GM21423 (cell line): ENCODE data around the gene PKD2L1.
"Not testable (repeated sequence)": the region's sequence is repeated elsewhere in the genome, so short reads cannot be mapped to it uniquely, and the experiment has no call there.

Source experiments
- ATAC-seq: cut with Tn5 transposase; IDR thresholded peaks from one replicate; pipeline ENCODE4 v1.9.1; 2021; ENCODE audit warnings: mild to moderate bottlenecking, moderate library complexity; ENCODE audit not compliant: unreplicated experiment

Gene PKD2L1

DNA sequence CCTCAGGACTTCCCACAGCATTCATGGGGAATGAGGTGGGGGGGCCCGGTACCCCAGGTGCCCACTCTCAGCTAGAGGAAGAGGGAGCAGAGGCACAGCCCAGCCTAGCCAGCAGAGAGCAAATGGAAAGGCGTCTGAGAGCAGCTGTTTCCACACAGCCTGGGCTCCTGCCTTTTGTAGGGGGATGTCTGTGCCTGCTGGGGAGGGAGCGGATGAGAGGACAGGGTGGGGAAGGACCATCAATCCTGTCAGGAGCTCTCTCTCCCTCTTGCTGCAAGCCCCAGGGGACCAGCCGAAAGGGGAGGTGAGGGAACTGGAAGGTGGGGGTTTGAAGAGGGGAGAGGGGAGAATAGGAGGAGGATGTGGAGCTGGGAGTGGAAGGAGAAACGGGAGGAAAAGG lies at the start of gene PKD2L1:
Gene PKD2L1, minus strand, starts transcription at position 150 of the 400 bp plus-strand sequence. Its CDS starts 125 bp downstream, at position 25.
- ATAC-seq = no peak

- ATAC-seq = no peak
Measured at GRCh38 chr10:100377830-100378229, 47.8 kb upstream of the PKD2L1 start.

DNA sequence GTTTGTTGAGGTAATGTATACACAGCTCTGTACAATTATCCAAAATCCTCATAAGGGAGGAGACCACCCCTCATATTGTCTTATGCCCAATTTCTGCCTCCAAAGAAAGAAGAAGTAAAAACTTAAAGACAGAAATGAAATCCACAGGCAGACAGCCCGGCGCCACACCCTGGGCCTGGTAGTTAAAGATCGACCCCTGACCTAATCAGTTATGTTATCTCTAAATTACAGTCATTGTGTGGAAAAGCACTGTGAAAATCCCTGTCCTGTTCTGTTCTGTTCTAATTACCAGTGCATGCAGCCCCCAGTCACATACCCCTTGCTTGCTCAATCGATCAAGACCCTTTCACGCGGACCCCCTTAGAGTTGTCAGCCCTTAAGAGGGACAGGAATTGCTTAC lies 46.6 kb upstream of the PKD2L1 start:
- not testable (repeated sequence) for ATAC-seq

DNA sequence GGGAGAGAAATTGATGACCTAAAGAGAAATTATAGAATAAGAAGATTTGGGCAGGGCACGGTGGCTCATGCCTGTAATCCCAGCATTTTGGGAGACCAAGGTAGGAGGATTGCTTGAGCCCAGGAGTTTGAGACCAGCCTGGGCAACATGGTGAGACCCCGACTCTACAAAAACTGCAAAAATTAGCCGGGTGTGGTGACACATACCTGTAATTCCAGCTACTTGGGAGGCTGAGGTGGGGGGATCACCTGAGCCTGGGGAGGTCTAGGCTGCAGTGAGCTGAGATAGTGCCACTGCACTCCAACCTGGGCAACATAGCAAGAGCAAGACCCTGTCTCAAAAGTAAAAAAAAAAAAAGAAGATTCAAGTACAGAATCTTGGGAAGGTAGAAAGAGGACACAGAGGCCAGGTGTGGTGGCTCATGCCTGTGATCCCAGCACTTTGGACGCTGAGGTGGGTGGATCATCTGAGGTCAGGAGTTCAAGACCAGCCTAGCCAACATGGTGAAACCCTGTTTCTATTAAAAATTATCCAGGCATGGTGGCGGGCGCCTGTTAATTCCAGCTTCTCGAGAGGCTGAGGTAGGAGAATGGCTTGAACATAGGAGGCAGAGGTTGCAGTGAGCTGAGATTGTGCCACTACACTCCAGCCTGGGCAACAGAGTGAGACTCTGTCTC lies 44.8 kb upstream of the PKD2L1 start:
- ATAC-seq = not testable (repeated sequence)

DNA sequence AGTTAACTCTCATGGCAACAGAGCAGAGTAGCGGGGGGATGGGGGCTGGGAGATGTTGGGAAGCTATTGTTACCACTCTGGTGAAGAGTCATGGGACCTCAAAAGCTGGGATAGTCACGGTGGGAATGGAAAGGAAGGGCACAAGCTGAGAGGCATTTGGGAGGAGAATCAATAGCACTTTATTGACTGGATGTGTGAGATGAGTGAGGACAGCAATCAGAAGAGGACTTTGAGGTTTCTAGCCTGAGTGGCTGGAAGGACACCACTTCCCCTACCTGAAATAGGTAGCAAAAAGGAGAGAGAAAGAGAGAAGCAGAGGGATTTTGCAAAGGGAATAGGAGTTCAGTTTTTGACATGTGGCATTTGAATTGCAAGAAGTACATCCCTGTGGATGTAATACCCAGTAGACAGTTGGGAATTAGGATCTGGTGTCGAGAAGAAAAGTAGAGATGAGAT lies 44.2 kb upstream of the PKD2L1 start:
- no peak for ATAC-seq

DNA sequence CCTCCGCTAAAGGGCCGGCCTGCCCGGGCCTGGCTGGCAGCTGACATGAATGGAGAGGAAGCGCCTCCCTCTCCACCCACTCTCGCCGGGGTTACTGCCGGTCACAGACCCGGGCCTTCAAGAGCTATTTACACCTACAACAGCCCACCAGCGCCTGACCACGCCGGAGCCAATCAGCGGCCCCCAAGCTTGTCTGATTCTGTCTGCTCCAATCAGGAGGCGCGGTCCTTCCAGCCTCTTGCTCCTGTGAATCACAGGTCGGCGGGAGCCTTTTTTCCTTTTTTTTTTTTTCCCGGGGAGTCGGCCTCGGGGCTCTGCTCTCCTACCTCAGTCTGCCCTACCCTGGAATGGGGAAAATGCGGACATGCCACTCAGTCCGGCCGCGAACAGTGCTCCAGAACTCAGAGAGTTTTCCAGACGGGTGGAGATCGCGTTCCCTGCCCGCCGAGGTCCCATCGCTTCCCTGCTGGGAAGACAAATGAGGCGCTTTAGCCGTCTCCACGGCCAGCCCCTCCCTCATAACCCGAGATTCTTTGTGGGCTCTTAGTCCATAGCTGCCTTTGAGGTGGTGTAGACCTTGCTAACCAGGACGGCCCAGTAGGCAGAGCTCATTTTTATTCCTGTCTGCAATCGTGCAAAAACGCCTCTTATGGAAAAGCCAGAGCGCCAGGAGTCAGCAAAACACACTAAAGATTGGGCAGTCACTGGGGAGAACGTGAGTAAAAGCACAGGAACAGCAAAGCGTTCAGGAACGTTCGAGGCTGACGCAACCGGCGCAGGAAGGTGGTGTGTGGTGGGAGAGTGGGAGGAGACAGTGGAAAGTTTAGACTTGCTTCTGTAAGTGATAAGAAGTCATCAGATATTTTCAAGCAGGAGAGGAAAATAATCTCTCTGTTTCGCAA lies 43.5 kb upstream of the PKD2L1 start:
- peak; percentile 92 for ATAC-seq

- ATAC-seq = no peak
Measured at GRCh38 chr10:100372415-100373297, 42.6 kb upstream of the PKD2L1 start.

- no peak for ATAC-seq
Measured at GRCh38 chr10:100371482-100372027, 41.5 kb upstream of the PKD2L1 start.

DNA sequence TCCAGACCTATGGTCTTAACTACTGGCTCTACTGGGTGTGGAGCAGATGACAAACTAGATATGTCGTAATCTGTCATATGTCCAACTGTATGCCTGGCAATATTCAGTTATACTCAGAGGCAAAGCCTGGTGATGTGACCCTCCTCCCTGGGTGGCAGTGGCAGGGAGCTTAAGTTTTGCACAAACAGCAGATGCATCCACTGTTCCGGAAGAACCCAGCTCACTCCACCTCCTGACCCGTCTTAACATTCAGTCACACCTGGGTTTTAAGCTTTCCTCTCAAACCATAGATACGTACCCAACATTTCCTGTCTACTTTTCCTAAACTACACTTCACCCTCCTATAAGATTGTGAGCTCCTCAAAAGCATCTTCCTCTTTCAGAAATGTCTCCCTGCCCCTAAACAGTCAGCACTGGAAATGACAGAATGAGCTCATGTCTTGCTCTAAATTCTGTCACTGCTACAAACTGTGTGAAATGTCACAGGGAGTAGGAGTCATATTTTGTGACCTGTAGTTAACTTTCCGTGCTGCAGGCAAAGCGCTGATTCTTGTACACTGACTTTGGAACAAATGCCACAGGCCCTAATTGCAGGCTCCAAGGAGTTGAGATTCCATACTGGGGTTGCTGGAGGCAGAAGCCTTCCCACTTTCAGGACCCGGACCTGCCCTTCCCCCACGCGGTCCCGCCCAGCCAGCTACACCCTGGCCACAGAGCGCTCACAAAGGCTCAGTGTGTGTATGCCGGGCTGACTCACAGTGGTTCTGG lies 40.9 kb upstream of the PKD2L1 start:
- no peak for ATAC-seq

DNA sequence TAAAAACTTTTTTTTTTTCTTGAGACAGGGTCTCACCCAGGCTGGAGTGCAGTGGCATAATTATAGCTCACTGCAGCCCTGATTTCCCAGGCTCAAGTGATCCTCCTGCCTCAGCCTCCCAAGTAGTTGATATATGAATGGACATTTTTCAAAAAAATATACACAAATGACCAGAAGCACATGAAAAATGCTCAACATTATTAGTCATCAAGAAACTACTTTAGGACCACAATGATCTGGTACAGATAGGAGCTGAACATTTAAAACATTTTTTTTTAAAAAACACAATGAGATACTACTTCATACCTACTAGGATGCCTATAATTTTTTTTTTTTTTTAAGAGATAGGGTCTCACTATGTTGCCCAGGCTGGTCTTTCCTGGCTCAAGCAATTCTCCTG lies 38.7 kb upstream of the PKD2L1 start:
- ATAC-seq = no peak

- ATAC-seq = no peak
Measured at GRCh38 chr10:100364735-100365391, 34.8 kb upstream of the PKD2L1 start.

DNA sequence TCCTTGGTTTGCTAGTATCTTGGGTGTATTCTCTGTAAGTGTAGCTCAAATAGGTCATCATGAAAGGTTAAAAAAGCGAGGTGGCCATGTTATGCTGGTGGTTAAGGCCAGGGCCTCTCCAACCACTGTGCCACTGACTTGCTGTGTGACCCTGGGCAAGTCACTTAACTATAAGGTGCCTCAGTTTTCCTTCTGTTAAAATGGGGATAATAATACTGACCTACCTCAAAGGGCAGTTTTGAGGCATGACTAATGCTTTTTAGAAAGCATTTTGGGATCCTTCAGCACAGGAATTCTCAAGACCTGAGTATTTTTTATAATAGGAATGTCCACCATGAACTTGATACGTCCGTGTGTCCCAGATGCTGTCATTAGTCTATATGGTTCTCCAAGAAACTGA lies 34.1 kb upstream of the PKD2L1 start:
- no peak for ATAC-seq

DNA sequence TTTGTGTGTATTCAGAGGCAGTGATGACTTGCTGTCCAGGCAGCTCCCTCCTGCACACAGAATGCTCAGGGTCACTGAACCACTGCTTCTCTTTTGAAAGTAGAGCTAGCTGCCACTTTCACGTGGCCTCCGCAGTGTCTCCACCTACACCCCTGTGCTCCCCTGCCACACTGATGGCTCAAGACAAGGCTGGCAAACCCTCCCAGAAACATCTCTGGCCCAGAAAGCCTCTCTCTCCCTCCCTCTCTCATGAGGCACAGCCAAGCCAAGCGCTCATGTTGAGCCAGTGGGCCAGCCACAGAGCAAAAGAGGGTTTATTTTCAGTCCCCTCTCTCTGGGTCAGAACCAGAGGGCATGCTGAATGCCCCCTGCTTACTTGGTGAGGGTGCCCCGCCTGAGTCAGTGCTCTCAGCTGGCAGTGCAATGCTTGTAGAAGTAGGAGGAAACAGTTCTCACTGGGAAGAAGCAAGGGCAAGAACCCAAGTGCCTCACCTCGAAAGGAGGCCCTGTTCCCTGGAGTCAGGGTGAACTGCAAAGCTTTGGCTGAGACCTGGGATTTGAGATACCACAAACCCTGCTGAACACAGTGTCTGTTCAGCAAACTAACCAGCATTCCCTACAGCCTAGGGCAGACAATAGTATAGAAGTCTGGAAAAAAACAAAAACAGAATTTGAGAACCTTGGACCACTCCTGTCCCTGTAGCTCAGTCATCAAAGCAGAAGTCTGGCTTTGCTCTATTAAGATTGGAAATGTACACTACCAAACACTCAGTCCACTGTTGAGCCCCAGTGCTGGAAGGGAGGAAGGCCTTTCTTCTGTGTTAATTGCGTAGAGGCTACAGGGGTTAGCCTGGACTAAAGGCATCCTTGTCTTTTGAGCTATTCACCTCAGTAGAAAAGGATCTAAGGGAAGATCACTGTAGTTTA lies 32.8 kb upstream of the PKD2L1 start:
- ATAC-seq = no peak

DNA sequence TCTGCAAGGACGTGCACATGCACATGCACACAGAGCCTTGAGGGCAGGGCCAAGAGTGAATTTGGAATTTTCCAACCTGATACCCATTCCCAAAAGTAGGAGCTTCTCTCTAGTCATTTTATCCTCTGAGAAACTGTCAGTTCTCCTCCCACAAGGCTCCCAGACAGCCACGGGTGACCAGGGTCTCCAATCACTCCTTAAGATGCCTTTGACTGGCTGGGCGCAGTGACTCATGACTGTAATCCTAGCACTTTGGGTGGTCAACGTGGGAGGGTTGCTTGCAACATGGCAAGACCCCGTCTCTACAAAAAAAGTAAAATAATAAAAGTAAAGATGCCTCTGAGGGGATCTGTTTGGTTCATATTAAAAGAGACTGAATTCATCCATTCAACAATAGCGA lies 30.2 kb upstream of the PKD2L1 start:
- ATAC-seq = no peak

DNA sequence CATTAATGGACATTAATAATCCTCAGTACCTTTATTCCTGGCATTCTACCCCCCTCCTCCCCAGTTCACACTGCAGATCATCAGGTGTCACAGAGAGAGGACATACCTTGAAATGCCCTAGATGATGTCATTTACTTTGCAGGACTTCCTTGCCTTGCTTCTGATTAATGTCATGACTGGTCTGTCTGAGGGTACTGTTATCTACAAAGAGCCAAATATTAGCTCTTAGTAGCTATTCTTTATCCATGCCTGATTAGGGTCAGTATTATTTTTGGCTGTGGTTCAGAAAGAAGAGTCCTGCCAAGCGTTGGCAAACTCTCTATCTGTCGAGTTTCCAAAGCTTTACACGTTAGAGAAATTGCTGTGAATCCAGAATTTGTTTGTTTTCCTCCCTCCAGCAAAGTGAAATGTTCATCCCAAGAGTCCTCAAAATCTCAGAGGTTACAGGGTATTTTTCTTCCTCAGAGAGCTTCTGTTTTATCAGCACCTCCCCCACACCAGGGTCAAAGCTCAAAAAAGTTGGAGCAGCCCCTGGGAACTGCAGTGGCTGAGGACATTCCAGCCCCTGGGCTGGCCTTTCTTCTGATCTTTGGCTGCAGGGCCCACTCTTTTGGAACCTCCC lies 29.6 kb upstream of the PKD2L1 start:
- no peak for ATAC-seq

- no peak for ATAC-seq
Measured at GRCh38 chr10:100359030-100359432, 29.0 kb upstream of the PKD2L1 start.

DNA sequence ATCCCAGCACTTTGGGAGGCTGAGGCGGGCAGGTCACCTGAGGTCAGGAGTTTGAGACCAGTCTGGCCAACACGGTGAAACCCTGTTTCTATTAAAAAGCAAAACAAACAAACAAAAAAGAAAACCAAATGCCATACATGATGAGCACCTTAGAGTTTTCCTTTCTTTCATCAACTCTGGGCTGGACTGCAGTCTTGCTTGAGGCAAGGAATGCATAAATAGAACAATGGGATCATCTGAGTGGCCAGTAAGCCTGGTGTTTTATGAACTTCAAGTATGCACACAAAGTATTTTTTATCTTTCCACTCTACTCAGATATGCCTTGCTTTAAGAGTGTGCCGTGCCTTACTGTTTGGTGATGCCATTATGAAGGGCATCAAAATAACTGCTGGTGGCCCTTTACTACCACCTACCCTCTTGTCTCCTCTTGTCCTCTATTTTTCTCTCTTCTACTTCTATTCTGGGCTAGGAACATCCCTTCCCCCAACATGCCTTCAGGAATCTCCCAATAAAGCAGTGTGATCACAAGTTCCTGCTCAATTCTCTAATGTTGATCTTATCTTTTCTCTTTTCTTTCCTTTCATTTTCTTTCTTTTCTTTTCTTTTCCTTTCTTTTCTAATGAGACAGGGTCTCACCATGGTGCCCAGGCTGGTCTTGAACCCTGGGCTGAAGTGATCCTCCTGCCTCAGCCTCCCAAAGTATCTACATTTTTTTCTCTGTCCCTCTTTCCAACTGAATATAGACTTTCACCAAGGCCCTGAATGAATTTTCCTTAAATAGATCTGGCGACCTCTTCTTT lies 27.2 kb upstream of the PKD2L1 start:
- no peak for ATAC-seq
